Measurements from ENCODE around the gene KRTAP10-4. TPM values are rescaled to one million over a fixed set of nuclear protein-coding genes. Genes with fewer than 3 reads are reported as not detected.

KRTAP10-4 gene
- total and polyA plus RNA-seq, 2 of the 4 experiments (the other 2 are of a cell fraction) = not detected

GRCh38 chr21:44558695-44559094 is 14.8 kb upstream of the KRTAP10-4 start, which contains the start of gene KRTAP10-3:
KRTAP10-3 (minus strand) TSS chr21:44558795; CDS start chr21:44558715, 80 bp downstream.
- intact Hi-C loops (cut with micrococcal nuclease) (no loop called here), dilution Hi-C loops (cut with HindIII; ENCODE audit: low sequenced_read_pairs, unreplicated experiment) (no loop called here), in situ Hi-C loops (cut with MboI; ENCODE audit: low sequenced_read_pairs) (no loop called here)
- no TSS peak for BruUV-seq (replicated peaks)
- Histone ChIP-seq H3K79me1 (ENCODE audit: low read depth in 1 of 2, low read length in 2 of 2) (no peaks in the 10 kb centered on the region), H3K4ac (ENCODE audit: low read depth, low read length) (no peak within 1 kb of the TSS), H2BK5ac (ENCODE audit: low read depth, low read length, poor library complexity, severe bottlenecking) (no peak within 1 kb of the TSS), H3K14ac (replicated peaks; ENCODE audit: low read depth, low read length) (no peak within 1 kb of the TSS), H4K8ac (ENCODE audit: low read depth in 2 of 2, low read length in 2 of 2) (no peak within 1 kb of the TSS), H3K18ac (ENCODE audit: low read depth, low read length) (no peak within 1 kb of the TSS), H3K23ac (ENCODE audit: low read depth, low read length) (no peak within 1 kb of the TSS), H4K91ac (ENCODE audit: insufficient read depth, low read depth, low read length) (no peak within 1 kb of the TSS), H2AK9ac (replicated peaks; ENCODE audit: low read depth, low read length, poor library complexity) (no peak within 1 kb of the TSS), H3K27me3 (ENCODE audit: control insufficient read depth, insufficient read depth, low read length) (peaks cover 14% of the 10 kb centered on the region), H2BK15ac (ENCODE audit: low read depth, low read length) (no peak within 1 kb of the TSS), H2AFZ (replicated peaks; ENCODE audit: low read length, poor library complexity) (peak within 1 kb of the TSS; percentile 43), H4K5ac (ENCODE audit: low read depth, low read length) (no peak within 1 kb of the TSS), H2BK120ac (ENCODE audit: low read depth, low read length) (no peak within 1 kb of the TSS), H2BK20ac (ENCODE audit: low read depth, low read length) (no peak within 1 kb of the TSS), H3K9me3 (ENCODE audit: control insufficient read depth, insufficient read depth, low read length) (no peaks in the 10 kb centered on the region), H3K9ac (ENCODE audit: low read depth, low read length) (no peak within 1 kb of the TSS), H3K4me2 (ENCODE audit: low read depth, low read length) (no peak within 1 kb of the TSS), H3K4me1 (ENCODE audit: control insufficient read depth, insufficient read depth, low read length) (no peaks in the 10 kb centered on the region), H4K20me1 (ENCODE audit: insufficient read depth, low read length) (no peaks in the 10 kb centered on the region), H3K9me1 (ENCODE audit: insufficient read depth, low read length) (no peaks in the 10 kb centered on the region), H2AK5ac (ENCODE audit: low read depth, low read length) (no peak within 1 kb of the TSS), H3K56ac (ENCODE audit: extremely low read depth, insufficient read depth, low read length) (no peak within 1 kb of the TSS), H3K36me3 (ENCODE audit: control insufficient read depth, insufficient read depth, low read length) (no peaks in the 10 kb centered on the region), H3K27ac (ENCODE audit: insufficient read depth, low read length) (no peak within 1 kb of the TSS), H3K4me3 (ENCODE audit: insufficient read depth, low read depth, low read length) (no peak within 1 kb of the TSS)
- ATAC-seq (ENCODE audit: low read depth) (no peak), DNase-seq (no peak)
- CTCF ChIA-PET = no interaction called here
- TF ChIP-seq, protein P1, sequence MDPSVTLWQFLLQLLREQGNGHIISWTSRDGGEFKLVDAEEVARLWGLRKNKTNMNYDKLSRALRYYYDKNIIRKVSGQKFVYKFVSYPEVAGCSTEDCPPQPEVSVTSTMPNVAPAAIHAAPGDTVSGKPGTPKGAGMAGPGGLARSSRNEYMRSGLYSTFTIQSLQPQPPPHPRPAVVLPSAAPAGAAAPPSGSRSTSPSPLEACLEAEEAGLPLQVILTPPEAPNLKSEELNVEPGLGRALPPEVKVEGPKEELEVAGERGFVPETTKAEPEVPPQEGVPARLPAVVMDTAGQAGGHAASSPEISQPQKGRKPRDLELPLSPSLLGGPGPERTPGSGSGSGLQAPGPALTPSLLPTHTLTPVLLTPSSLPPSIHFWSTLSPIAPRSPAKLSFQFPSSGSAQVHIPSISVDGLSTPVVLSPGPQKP (IDR thresholded peaks at IDR 0.05; ENCODE audit: borderline replicate concordance, low read depth, low read length) = no peak
- TF ChIP-seq FOS (IDR thresholded peaks at IDR 0.05; ENCODE audit: low read depth, low read length) (no peak), RAD21 (IDR thresholded peaks at IDR 0.05; ENCODE audit: low read length) (no peak), RFX5 (IDR thresholded peaks at IDR 0.05; ENCODE audit: low read depth, low read length) (no peak)
- POLR2A ChIA-PET (ENCODE audit: unreplicated experiment) = no interaction called here
- 0% methylated on average over 1 of the region's 5 CpGs; no CpG with 5 or more reads in 1 of the 2 experiments for WGBS, 2 experiments (ENCODE audit: extremely low coverage in 2 of 2, insufficient read length in 1 of 2)

Data from IMR-90 (cell line).